Neural progenitor cell (in vitro differentiated cells): ENCODE results near the gene FAM43A.

Source experiments
- EZH2 ChIP-seq: fragments of 200-600 bp; sonication (generic); IDR thresholded peaks from 2 replicates; pipeline ENCODE4 v1.6.1; 2017; ENCODE audit warnings: antibody characterized with exemption, mild to moderate bottlenecking, moderate library complexity
- EZH2phosphoT487 ChIP-seq: fragments of 200-600 bp; sonication (generic); IDR thresholded peaks from 2 replicates; pipeline ENCODE4 v1.6.1; 2017; ENCODE audit warnings: antibody characterized with exemption

- TF ChIP-seq EZH2 = no peak
- TF ChIP-seq EZH2phosphoT487 = no peak
Measured at GRCh38 chr3:194711286-194711685, 25.6 kb downstream of the FAM43A start.
